A673 (cell line): ENCODE results near the gene MAPK9.

Source experiments
- EZH2 ChIP-seq: fragments of 200-600 bp; sonication (generic); IDR thresholded peaks from 2 replicates; pipeline ENCODE4 v1.6.1; 2017; ENCODE audit warnings: borderline replicate concordance, low read depth, mild to moderate bottlenecking, mixed read lengths, antibody characterized with exemption, low read length; ENCODE audit not compliant: poor library complexity, severe bottlenecking
- TF ChIP-seq, protein P1 (sequence below): fragments of 300-800, 200-600 bp; sonication (generic); conservative IDR thresholded peaks from 2 replicates; pipeline ENCODE4 v1.5.1; 2017; ENCODE audit warnings: low read depth, mild to moderate bottlenecking, antibody characterized with exemption, low read length, moderate library complexity, mixed read lengths

DNA sequence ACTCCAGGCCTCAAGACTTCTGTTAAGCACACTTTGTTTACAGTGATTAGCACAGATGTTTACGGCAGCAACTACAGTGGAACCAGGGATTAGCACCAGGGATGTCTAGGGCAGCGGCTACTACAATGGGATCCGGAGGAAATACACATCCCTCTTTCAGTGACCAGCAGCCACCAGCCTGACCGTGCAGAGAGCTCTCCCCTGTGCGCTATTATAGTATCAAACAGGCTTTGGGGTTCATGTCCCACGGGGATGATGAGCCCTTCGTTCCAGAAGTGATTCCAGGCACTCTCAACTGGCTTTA is 39.7 kb upstream of the MAPK9 start:
- TF ChIP-seq, protein P1, sequence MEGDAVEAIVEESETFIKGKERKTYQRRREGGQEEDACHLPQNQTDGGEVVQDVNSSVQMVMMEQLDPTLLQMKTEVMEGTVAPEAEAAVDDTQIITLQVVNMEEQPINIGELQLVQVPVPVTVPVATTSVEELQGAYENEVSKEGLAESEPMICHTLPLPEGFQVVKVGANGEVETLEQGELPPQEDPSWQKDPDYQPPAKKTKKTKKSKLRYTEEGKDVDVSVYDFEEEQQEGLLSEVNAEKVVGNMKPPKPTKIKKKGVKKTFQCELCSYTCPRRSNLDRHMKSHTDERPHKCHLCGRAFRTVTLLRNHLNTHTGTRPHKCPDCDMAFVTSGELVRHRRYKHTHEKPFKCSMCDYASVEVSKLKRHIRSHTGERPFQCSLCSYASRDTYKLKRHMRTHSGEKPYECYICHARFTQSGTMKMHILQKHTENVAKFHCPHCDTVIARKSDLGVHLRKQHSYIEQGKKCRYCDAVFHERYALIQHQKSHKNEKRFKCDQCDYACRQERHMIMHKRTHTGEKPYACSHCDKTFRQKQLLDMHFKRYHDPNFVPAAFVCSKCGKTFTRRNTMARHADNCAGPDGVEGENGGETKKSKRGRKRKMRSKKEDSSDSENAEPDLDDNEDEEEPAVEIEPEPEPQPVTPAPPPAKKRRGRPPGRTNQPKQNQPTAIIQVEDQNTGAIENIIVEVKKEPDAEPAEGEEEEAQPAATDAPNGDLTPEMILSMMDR: no peak
- TF ChIP-seq EZH2: no peak
